RWPE2 (cell line): ENCODE measurements around the gene C9orf153.
A peak's percentile ranks its signal among the peaks of the same experiment; 100 is the strongest.

Experiments used
- ATAC-seq: fragments of 200-7000 bp; cut with Tn5 transposase; 3 replicates; pipeline ENCODE4 v1.9.1; 2021; ENCODE audit warnings: low read depth
- DNase-seq: peaks from one replicate; pipeline ENCODE4 v3.0.0-alpha.2; 2020; ENCODE audit warnings: low spot score
- H3K27ac ChIP-seq: fragments of 450-650 bp; 2 replicates; pipeline ENCODE4 v1.5.1; 2017; ENCODE audit warnings: mild to moderate bottlenecking; ENCODE audit not compliant: poor library complexity, severe bottlenecking
- H3K27me3 ChIP-seq: fragments of 250-450 bp; sonication (Bioruptor Pico); 2 replicates; pipeline ENCODE4 v1.5.1; 2021; ENCODE audit warnings: mild to moderate bottlenecking, moderate library complexity; ENCODE audit not compliant: insufficient read depth, poor library complexity, severe bottlenecking
- H3K36me3 ChIP-seq: fragments of 250-450 bp; sonication (Bioruptor Pico); 2 replicates; pipeline ENCODE4 v1.5.1; 2020; ENCODE audit warnings: low read depth, mild to moderate bottlenecking, moderate library complexity
- H3K4me1 ChIP-seq: fragments of 250-450 bp; sonication (Bioruptor Pico); 2 replicates; pipeline ENCODE4 v1.5.1; 2021; ENCODE audit warnings: mild to moderate bottlenecking, moderate library complexity; ENCODE audit not compliant: insufficient read depth, poor library complexity, severe bottlenecking
- H3K4me3 ChIP-seq: fragments of 250-450 bp; sonication (Bioruptor Pico); 2 replicates; pipeline ENCODE4 v1.5.1; 2021; ENCODE audit warnings: mild to moderate bottlenecking, moderate library complexity; ENCODE audit not compliant: severe bottlenecking
- H3K9me3 ChIP-seq: fragments of 250-450 bp; sonication (Bioruptor Pico); 2 replicates; pipeline ENCODE4 v1.5.1; 2021; ENCODE audit warnings: mild to moderate bottlenecking, moderate library complexity; ENCODE audit not compliant: severe bottlenecking
- CTCF ChIP-seq: fragments of 450-650 bp; IDR thresholded peaks from one replicate; pipeline ENCODE4 v1.5.1; 2017; ENCODE audit warnings: mild to moderate bottlenecking, moderate library complexity; ENCODE audit not compliant: poor library complexity, severe bottlenecking

Gene C9orf153

DNA sequence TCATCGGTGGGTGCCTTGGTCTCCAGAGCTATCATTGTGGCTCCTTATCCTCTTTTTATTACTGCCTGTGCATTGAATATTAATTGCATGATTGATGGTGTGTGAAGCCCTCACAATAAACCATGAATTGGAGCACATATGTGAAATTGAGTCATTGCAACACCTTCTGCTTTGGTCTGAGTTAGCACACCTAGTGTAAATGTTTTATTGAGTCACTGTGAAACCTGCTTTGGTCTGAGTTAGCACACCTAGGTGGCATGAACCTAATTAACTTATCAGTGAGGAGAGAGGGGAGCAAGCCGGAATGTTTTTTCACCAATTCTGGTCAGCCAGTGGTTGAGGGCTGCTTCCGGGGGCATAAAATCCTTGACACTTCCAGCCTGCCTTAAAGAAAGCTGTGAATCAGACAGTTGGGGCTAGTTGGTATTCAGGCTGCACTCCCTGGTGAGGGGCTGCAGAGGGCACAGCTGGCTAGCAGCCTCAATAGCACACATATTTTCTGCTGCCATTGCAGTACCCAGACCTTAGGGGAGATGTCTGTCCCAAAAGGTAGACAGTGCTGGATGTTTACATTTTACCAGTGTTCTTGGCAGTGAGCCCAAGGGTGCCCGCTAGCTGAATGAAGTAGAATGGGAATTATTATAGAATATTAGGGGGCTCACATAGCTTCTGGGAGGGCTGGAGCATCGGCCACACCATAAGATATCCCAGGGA lies 83.6 kb downstream of the C9orf153 start:
- TF ChIP-seq CTCF: no peak
- Histone ChIP-seq H3K27ac (no peak overlapping the region), H3K4me3 (no peak overlapping the region), H3K9me3 (no peaks in the 10 kb centered on the region), H3K36me3 (no peaks in the 10 kb centered on the region), H3K4me1 (peaks cover 4% of the 10 kb centered on the region), H3K27me3 (no peaks in the 10 kb centered on the region)
- ATAC-seq (peak; percentile 42; the same call in 2 of the 3 replicates), DNase-seq (no peak)

- TF ChIP-seq CTCF: no peak
- no peak overlapping the region for H3K4me3 ChIP-seq
- H3K27ac ChIP-seq: no peak overlapping the region
- H3K4me1 ChIP-seq: peaks cover 4% of the 10 kb centered on the region
- no peaks in the 10 kb centered on the region for H3K9me3 ChIP-seq
- H3K27me3 ChIP-seq: no peaks in the 10 kb centered on the region
- H3K36me3 ChIP-seq: no peaks in the 10 kb centered on the region
- DNase-seq: no peak
- ATAC-seq: no peak
These were observed 84.2 kb downstream of the C9orf153 start for GRCh38 chr9:86175223-86175622.
